Measurements from ENCODE around the gene SPATS2. TPM values are rescaled to one million over a fixed set of nuclear protein-coding genes. Genes with fewer than 3 reads are reported as not detected.

Gene SPATS2
- total and polyA plus RNA-seq, 11 donors, result 3.0 to 9.1 (median 5.7) TPM

GRCh38 chr12:49355913-49356312 is 11.3 kb upstream of the SPATS2 start:
- no peak overlapping the region for H3K27ac ChIP-seq
- TF ChIP-seq POLR2A (IDR thresholded peaks at IDR 0.05), result no peak
- TF ChIP-seq CTCF (IDR thresholded peaks at IDR 0.05), result no peak
- 94 to 95% (median 94%) methylated on average over 10 of the region's 10 CpGs for WGBS, 4 donors
- H3K4me1 ChIP-seq, result peaks cover 0 to 8% (median 0%) of the 10 kb centered on the region in 12 donors
- no peak for ATAC-seq
- no peaks in the 10 kb centered on the region for H3K36me3 ChIP-seq
- no peak for DNase-seq
- intact Hi-C loops (cut with DNase I), result loop anchor here in 6 of 10 donors (5.0 kb wide), 2 partner anchors 226 to 351 kb away; partner anchors contain the start of gene FMNL3 (in 1 of the 6)
- H3K4me3 ChIP-seq, result no peak overlapping the region
- no peaks in the 10 kb centered on the region for H3K9me3 ChIP-seq
- H3K27me3 ChIP-seq, result peaks cover 0 to 29% (median 3%) of the 10 kb centered on the region in 9 donors

- no peaks in the 10 kb centered on the region for H3K9me3 ChIP-seq
- intact Hi-C loops (cut with DNase I), result loop anchor here in 6 of 10 donors (5.0 kb wide), 2 partner anchors 225 to 350 kb away; partner anchors contain the start of gene FMNL3 (in 1 of the 6)
- DNase-seq (no peak), ATAC-seq (no peak)
- TF ChIP-seq CTCF (IDR thresholded peaks at IDR 0.05) (peak in 11 of 12 donors; percentile 14 to 53 (median 34)), POLR2A (IDR thresholded peaks at IDR 0.05) (no peak)
- no peaks in the 10 kb centered on the region for H3K36me3 ChIP-seq
- peaks cover 0 to 18% (median 3%) of the 10 kb centered on the region in 9 donors for H3K27me3 ChIP-seq
- WGBS, 4 donors, result 18 to 29% (median 23%) methylated on average over 3 of the region's 3 CpGs
- no peak overlapping the region for H3K4me3 ChIP-seq
- no peak overlapping the region for H3K27ac ChIP-seq
- peaks cover 0 to 8% (median 0%) of the 10 kb centered on the region in 12 donors for H3K4me1 ChIP-seq
Measured at GRCh38 chr12:49357103-49357678, 10.1 kb upstream of the SPATS2 start.

- no peak for TF ChIP-seq POLR2A (IDR thresholded peaks at IDR 0.05)
- TF ChIP-seq CTCF (IDR thresholded peaks at IDR 0.05), result peak; percentile 73 to 90 (median 81)
- WGBS, 4 donors, result 25 to 29% (median 26%) methylated on average over 7 of the region's 7 CpGs
- Histone ChIP-seq H3K4me3 (no peak overlapping the region), H3K9me3 (no peaks in the 10 kb centered on the region), H3K27ac (no peak overlapping the region), H3K36me3 (no peaks in the 10 kb centered on the region), H3K4me1 (peaks cover 0 to 8% (median 0%) of the 10 kb centered on the region in 12 donors), H3K27me3 (peaks cover 0 to 9% (median 2%) of the 10 kb centered on the region in 9 donors)
- ATAC-seq (peak; percentile 69 to 88 (median 85)), DNase-seq (peak in 1 of 5 donors; percentile 54)
- intact Hi-C loops (cut with DNase I), result loop anchor here in 9 of 10 donors (1.0 to 5.0 kb wide), 6 partner anchors 154 to 349 kb away; partner anchors contain the start of gene FMNL3 (in 1 of the 9)
Measured at GRCh38 chr12:49358483-49359141, 8.7 kb upstream of the SPATS2 start.

- Histone ChIP-seq H3K9me3 (no peaks in the 10 kb centered on the region), H3K27me3 (peaks cover 0 to 6% (median 0%) of the 10 kb centered on the region in 9 donors), H3K4me3 (no peak overlapping the region), H3K36me3 (no peaks in the 10 kb centered on the region), H3K4me1 (peaks cover 0 to 11% (median 0%) of the 10 kb centered on the region in 12 donors), H3K27ac (no peak overlapping the region)
- 70 to 87% (median 81%) methylated on average over 7 of the region's 7 CpGs for WGBS, 4 donors
- no peak for ATAC-seq
- no peak for TF ChIP-seq CTCF (IDR thresholded peaks at IDR 0.05)
- no peak for TF ChIP-seq POLR2A (IDR thresholded peaks at IDR 0.05)
- intact Hi-C loops (cut with DNase I), result loop anchor here (2.0 to 10.0 kb wide), 6 partner anchors 153 to 348 kb away; partner anchors contain the start of gene FMNL3 (in 1 of the 10)
- no peak for DNase-seq
Measured at GRCh38 chr12:49359671-49360070, 7.6 kb upstream of the SPATS2 start.

Measured in heart left ventricle (tissue), 16 donors.